Activated CD8-positive, alpha-beta memory T cell treated with anti-CD3 and anti-CD28 coated beads for 4 hours (primary cell): ENCODE measurements around the gene PKLR.
A peak's percentile ranks its signal among the peaks of the same experiment; 100 is the strongest.
"Not testable (repeated sequence)": the region's sequence is repeated elsewhere in the genome, so short reads cannot be mapped to it uniquely, and the experiment has no call there.

ENCODE experiments used
- DNase-seq, 2 donors: peaks; one replicate each; pipeline ENCODE4 v3.0.0-alpha.2; 2020; ENCODE audit warnings: low read depth in 2 of 2

PKLR gene

DNA sequence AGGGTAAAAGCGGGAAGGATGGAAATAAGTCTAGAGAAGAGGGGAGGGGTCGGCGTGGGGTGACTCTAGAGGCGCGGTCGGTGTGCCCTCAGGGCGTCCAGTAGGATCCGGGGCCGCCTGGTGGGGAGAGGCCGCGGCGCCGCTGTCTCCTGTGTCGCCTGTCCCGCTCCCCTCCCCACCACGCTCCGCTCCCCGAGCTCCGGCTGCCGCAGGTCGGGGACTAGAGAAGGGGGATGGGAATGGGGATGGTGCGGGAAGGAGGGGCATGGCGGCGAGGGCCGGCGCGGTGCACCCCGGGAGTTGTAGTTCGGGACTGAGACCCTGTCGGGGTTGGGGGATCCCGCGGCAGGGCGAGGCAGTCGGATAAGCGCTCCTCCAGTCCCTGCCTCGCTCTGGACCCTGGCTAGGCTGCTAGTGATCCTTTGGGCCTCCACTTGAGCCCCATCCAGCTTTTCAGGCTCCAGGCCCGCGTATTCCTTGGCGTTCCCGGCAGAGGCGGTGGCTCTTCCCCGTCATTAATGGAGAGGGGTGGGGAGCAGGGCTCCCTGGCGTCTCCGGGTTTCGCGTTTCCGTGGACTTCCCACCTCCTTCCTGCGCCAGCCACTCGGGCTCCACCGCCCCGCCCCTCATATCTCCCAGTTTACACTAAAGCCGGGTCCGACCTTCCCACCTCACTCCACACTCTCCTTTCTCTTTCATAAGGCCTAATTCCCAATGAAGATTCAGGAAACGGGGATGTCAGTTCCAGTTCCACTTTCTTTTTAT, 45.8 kb downstream of the PKLR start, which contains the start of gene ENTREP3:
TSS of gene ENTREP3 (minus strand) at position 241 of the 765 bp plus-strand sequence. CDS start 606 bp downstream, outside the sequence.
- DNase-seq, result peak in 1 of 2 donors; percentile 54

DNA sequence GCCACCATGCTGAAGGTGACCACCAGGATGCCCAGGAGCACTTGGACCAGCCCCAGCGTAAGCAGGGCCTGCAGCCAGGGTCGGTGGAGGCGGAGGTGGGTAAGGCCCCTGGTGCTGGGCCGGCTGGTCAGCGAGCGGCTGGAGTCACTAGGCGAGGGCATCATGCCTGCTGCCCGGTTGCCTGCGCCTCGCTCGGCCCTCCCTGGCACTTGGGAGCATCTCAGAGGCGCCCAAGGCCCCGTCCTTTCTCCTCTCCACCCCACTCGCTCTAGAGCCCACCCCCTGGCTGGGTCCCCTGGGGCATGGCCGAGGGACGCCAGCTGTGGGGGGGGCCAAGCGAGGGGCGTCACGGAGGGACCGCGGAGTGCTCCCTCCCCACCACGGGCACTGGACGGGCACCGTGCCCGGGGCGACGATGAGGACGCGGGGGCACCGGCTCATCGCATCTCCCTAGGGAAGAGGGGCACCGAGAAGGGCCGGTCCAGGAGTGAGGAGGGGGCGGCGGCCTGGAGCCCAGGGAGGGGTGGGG, 46.5 kb downstream of the PKLR start:
- DNase-seq, result no peak

DNA sequence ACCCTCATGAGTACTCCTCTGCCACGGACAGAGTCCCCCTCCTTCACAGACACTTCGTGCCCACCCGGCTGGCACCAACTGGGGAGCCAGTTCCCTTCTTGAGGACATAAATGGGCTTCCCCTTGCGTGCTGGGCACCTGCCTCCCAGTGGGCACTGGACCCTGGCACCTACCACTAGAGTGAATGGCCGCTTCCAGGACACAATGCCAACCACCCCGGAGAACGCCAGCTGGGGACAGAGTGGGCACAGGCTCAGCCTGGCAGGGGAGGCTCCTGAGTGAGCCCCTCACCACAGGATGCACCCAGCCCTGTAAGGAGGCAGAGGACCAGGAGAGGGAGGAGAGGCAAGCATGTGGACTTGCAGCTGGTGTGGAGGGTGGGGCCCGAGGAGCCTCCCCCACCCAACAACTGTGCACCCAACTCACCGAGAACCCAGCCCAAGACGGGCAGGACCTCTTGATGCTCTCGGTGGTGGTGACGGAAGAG, 47.0 kb downstream of the PKLR start:
- DNase-seq, result no peak

DNA sequence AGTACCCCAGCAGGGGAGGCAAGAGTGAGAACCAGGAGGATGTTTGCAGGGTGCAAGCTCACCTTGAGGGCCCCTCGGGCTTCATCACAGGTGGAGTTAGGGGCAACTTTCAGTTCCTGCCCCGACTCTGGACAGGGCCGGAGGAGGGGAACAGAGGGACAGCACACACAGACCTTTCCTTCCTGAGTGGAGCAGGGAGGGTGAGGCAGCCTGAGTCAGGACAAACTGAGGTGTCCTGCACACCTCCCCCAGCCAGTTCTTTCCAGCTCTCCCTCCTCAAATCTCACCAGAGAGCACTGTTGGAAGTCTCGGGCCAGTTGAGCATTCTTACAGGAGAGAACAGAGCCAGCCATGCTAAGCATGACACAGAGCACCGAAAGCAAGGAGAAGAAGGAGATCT, 47.4 kb downstream of the PKLR start:
- no peak for DNase-seq

GRCh38 chr1:155253208-155253607, 48.0 kb downstream of the PKLR start:
- no peak for DNase-seq

DNA sequence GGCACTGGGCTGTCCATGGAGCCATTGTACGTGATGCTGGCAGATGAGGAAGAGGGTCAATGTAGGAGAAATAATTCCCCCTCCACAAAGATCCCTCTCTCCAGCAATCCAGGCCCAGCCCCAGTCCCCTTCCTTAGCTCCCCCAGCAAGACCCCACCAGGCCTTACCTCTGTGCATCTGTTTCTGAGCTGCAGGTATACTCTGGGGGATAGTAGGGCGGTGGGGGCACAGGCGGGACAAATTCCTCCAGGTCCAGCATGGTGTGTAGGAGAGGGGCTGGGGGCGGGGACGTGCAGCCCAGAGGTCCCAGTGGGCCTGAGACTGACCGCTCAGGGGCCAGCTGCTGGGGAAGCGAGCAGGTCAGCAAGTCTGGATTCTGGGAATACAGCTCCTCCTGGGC, 49.7 kb downstream of the PKLR start:
- DNase-seq, result no peak

GRCh38 chr1:155250633-155251449, 50.4 kb downstream of the PKLR start:
- peak; percentile 87 to 89 for DNase-seq

DNA sequence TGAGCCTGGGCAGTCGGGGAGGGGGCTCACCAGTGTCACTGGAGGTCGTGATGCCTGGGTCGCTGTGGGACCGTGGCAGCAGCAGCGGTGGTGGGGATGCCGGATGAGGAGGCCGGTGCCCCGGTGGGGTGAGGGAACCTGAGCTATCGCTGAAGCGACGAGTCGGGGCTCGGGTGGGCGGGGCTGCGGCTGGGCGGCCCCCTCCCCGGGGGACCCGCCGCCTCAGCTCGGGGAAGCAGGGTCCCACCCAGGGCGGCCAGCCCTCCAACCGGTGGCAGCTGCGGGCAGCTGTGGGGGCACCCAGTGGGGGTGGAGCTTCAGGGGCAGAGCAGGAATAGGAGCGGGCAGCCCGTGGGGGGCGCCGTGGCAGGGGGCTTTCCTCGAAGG, 51.0 kb downstream of the PKLR start:
- DNase-seq, result no peak

DNA sequence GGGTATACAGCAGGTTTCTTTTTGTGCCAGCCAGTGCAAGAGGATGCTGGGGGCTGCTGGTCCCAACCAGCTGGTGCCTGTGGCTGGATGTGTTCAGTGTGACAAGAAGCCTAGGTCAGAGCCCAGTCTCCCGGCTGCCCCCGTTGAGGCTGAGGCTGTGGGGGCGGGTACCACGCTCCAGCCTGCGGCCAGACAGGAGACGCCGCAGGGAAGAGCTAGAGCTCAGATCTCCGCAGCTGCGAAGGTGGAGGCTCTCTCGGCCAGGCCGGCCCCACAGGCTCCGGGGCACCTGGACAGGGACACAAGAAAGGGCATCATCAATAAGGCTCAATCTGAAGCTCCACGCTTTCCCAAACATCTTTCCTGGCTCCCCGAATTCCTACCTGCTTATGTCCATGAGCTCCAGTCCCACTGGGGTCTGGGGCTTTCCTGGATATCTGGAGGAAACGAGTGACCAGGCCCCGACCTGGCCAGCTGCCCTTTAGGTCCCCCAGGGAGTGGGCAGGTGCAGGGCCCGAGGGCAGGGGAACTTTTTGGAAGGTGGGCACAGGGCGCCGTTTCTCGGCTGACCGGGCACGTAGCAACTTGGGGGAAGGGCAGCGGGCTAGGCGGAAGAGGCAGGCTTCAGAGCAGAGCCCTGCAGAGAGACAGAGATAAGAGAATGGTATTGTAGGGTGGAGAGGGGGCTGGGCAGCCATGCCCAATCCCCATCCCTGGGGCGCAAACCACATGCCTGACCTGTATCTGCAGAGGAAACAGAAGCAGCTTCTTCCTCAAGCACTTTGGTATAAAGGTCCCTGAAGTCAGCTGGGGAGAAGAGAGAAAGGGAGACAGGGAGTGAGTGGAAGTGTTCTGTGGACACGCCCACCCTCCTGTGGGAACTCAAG, 53.3 kb downstream of the PKLR start:
- DNase-seq, result no peak

DNA sequence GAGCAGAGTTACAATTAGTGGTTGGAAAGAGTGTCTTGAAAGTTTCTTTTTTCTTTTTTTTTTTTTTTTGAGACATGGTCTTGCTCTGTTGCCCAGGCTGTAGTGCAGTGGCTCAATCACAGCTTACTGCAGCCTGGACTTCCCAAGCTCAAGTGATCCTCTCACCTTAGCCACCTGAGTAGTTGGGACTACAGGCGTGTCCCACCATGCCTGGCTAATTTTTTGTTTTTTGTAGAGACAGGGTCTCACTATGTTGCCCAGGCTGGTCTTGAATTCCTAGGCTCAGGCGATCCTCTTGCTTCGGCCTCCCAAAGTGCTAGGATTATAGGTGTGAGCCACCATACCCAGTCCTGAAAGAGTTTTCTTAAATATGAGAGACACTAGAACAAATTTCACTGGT, 54.4 kb downstream of the PKLR start:
- not testable (repeated sequence) for DNase-seq

- no peak for DNase-seq
Observed at GRCh38 chr1:155245163-155245524, 56.1 kb downstream of the PKLR start.

GRCh38 chr1:155244368-155245162, 56.7 kb downstream of the PKLR start:
- peak; percentile 84 to 89 for DNase-seq

- DNase-seq, result no peak
Observed at GRCh38 chr1:155242805-155243358, 58.4 kb downstream of the PKLR start.

GRCh38 chr1:155241841-155242264, 59.4 kb downstream of the PKLR start:
- DNase-seq, result no peak

DNA sequence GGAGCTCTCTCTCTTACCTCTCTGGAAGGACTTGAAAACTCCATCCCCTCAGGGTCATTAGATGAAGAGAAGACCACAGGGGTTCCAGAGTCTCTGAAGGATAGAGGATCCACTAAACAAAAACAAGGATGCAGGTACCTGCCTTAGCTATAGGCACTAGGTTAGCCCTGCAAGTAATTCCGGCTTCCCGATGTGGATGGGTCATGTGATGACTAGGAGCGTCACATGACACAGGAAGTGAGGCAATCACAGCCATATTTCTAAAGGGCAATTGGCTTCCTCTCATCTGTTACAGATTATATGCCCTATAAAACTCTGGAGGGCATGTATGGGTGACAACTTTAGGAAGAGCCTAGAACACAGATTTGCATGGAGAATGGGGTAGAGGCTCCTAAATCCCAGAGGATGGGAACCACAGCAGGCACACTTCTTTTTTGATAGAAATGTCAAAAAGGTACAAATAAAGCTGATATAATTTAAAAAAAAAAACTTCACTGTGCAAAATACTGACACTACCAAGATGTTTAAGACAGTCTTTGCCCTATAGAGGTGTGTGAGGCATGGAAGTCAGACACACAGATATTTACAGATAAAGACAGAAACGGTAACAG, 60.1 kb downstream of the PKLR start:
- peak in 1 of 2 donors; percentile 42 for DNase-seq
